ENCODE results near the gene SEL1L2.

SEL1L2 gene

DNA sequence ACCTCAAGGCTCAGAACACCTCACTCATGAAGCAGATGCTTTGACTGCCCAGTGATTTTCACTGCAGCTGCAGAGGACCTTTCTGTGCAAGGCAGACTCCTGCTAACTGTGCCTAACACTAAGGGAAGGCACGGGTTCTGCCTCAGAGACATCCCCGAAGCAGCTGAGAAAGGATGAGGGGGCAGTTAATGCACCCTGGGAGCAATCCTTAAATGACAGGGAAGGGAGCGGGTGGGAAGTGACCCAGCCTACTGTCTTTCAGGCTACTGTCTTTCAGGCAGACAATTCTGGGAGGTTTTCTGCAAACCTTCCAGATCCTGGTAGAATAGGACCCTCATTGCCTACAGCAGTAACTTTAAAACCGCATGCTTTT, 150.3 kb downstream of the SEL1L2 start:
- TF ChIP-seq ZNF645 (tag by site-specific recombination; IDR thresholded peaks at IDR 0.05) (no peak), ZNF548 (tag by site-specific recombination; IDR thresholded peaks at IDR 0.05) (no peak)
- CTCF ChIA-PET, result interaction anchor here (0.9 kb wide), 1 partner anchor 20 kb away, joined by 3 read pairs; no protein-coding TSS in a partner anchor
- no peaks in the 10 kb centered on the region for H3K36me3 ChIP-seq (ENCODE audit: control insufficient read depth in 2 of 2, insufficient read depth in 1 of 2, low read length in 2 of 2)
- H3K4me3 ChIP-seq (ENCODE audit: low read depth, low read length), result no peak overlapping the region
- no peak overlapping the region for H3K27ac ChIP-seq (ENCODE audit: extremely low read depth, low read depth, low read length)
- H3K4me1 ChIP-seq (ENCODE audit: control insufficient read depth, insufficient read depth, low read length), result no peaks in the 10 kb centered on the region
- POLR2A ChIA-PET, result no interaction called here
- H3K9me3 ChIP-seq (ENCODE audit: control insufficient read depth, insufficient read depth, low read depth, low read length), result no peaks in the 10 kb centered on the region

GRCh38 chr20:13839421-13840092, 150.9 kb downstream of the SEL1L2 start:
- Histone ChIP-seq H3K9me3 (ENCODE audit: control insufficient read depth, insufficient read depth, low read depth, low read length) (no peaks in the 10 kb centered on the region), H3K36me3 (ENCODE audit: control insufficient read depth in 2 of 2, insufficient read depth in 1 of 2, low read length in 2 of 2) (no peaks in the 10 kb centered on the region), H3K27ac (ENCODE audit: extremely low read depth, low read depth, low read length) (no peak overlapping the region), H3K4me3 (ENCODE audit: low read depth, low read length) (no peak overlapping the region), H3K4me1 (ENCODE audit: control insufficient read depth, insufficient read depth, low read length) (no peaks in the 10 kb centered on the region)
- POLR2A ChIA-PET, result no interaction called here
- CTCF ChIA-PET, result interaction anchor here (0.9 kb wide), 1 partner anchor 20 kb away, joined by 3 read pairs; no protein-coding TSS in a partner anchor
- TF ChIP-seq ZNF274 (IDR thresholded peaks at IDR 0.05; ENCODE audit: low read length), result no peak
- no peak for TF ChIP-seq ZNF274 (tag by site-specific recombination; IDR thresholded peaks at IDR 0.05; ENCODE audit: borderline replicate concordance)
- no peak for TF ChIP-seq ZNF174 (tag by site-specific recombination; IDR thresholded peaks at IDR 0.05)
- TF ChIP-seq ZBTB26 (tag by site-specific recombination; optimal IDR thresholded peaks at IDR 0.05), result no peak
- TF ChIP-seq ZNF341 (tag by site-specific recombination; IDR thresholded peaks at IDR 0.05; ENCODE audit: low read depth), result no peak
- TF ChIP-seq ZBTB1 (tag by site-specific recombination; IDR thresholded peaks at IDR 0.05), result no peak
- TF ChIP-seq ZNF24 (tag by site-specific recombination; IDR thresholded peaks at IDR 0.05), result no peak
- TF ChIP-seq, protein P1, sequence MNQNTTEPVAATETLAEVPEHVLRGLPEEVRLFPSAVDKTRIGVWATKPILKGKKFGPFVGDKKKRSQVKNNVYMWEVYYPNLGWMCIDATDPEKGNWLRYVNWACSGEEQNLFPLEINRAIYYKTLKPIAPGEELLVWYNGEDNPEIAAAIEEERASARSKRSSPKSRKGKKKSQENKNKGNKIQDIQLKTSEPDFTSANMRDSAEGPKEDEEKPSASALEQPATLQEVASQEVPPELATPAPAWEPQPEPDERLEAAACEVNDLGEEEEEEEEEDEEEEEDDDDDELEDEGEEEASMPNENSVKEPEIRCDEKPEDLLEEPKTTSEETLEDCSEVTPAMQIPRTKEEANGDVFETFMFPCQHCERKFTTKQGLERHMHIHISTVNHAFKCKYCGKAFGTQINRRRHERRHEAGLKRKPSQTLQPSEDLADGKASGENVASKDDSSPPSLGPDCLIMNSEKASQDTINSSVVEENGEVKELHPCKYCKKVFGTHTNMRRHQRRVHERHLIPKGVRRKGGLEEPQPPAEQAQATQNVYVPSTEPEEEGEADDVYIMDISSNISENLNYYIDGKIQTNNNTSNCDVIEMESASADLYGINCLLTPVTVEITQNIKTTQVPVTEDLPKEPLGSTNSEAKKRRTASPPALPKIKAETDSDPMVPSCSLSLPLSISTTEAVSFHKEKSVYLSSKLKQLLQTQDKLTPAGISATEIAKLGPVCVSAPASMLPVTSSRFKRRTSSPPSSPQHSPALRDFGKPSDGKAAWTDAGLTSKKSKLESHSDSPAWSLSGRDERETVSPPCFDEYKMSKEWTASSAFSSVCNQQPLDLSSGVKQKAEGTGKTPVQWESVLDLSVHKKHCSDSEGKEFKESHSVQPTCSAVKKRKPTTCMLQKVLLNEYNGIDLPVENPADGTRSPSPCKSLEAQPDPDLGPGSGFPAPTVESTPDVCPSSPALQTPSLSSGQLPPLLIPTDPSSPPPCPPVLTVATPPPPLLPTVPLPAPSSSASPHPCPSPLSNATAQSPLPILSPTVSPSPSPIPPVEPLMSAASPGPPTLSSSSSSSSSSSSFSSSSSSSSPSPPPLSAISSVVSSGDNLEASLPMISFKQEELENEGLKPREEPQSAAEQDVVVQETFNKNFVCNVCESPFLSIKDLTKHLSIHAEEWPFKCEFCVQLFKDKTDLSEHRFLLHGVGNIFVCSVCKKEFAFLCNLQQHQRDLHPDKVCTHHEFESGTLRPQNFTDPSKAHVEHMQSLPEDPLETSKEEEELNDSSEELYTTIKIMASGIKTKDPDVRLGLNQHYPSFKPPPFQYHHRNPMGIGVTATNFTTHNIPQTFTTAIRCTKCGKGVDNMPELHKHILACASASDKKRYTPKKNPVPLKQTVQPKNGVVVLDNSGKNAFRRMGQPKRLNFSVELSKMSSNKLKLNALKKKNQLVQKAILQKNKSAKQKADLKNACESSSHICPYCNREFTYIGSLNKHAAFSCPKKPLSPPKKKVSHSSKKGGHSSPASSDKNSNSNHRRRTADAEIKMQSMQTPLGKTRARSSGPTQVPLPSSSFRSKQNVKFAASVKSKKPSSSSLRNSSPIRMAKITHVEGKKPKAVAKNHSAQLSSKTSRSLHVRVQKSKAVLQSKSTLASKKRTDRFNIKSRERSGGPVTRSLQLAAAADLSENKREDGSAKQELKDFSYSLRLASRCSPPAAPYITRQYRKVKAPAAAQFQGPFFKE (tag by site-specific recombination; IDR thresholded peaks at IDR 0.05; ENCODE audit: borderline replicate concordance), result no peak
- no peak for TF ChIP-seq ZNF792 (tag by site-specific recombination; IDR thresholded peaks at IDR 0.05)
- TF ChIP-seq, protein P2, sequence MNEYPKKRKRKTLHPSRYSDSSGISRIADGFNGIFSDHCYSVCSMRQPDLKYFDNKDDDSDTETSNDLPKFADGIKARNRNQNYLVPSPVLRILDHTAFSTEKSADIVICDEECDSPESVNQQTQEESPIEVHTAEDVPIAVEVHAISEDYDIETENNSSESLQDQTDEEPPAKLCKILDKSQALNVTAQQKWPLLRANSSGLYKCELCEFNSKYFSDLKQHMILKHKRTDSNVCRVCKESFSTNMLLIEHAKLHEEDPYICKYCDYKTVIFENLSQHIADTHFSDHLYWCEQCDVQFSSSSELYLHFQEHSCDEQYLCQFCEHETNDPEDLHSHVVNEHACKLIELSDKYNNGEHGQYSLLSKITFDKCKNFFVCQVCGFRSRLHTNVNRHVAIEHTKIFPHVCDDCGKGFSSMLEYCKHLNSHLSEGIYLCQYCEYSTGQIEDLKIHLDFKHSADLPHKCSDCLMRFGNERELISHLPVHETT (tag by site-specific recombination; IDR thresholded peaks at IDR 0.05), result no peak
- no peak for TF ChIP-seq ZNF23 (tag by site-specific recombination; IDR thresholded peaks at IDR 0.05; ENCODE audit: borderline replicate concordance)
- TF ChIP-seq ZNF248 (tag by site-specific recombination; IDR thresholded peaks at IDR 0.05), result no peak
- TF ChIP-seq ELK4 (IDR thresholded peaks at IDR 0.05; ENCODE audit: borderline replicate concordance, low read depth, low read length), result no peak
